Gastrocnemius medialis (tissue), 4 donors: ENCODE measurements around the gene MYO16.

ENCODE experiments used
- POLR2A ChIP-seq, 2 donors: fragments of 450-650 bp; IDR thresholded peaks; one replicate each; pipeline ENCODE4 v1.6.1; 2017; ENCODE audit warnings: antibody characterized with exemption in 2 of 2, mild to moderate bottlenecking in 2 of 2, moderate library complexity in 2 of 2
- TF ChIP-seq, protein P1 (sequence below), 5 experiments: fragments of 450-650 bp in 3 of 5; fragments of 200-600 bp in 2 of 5; sonication (generic) in 2 of 5; IDR thresholded peaks in 4 of 5; conservative IDR thresholded peaks in 1 of 5; 1 replicate in 4 of 5; 2 replicates in 1 of 5; pipeline ENCODE4 v1.5.1; 2016 to 2019; ENCODE audit warnings: antibody characterized with exemption in 5 of 5, mild to moderate bottlenecking in 3 of 5, moderate library complexity in 3 of 5

DNA sequence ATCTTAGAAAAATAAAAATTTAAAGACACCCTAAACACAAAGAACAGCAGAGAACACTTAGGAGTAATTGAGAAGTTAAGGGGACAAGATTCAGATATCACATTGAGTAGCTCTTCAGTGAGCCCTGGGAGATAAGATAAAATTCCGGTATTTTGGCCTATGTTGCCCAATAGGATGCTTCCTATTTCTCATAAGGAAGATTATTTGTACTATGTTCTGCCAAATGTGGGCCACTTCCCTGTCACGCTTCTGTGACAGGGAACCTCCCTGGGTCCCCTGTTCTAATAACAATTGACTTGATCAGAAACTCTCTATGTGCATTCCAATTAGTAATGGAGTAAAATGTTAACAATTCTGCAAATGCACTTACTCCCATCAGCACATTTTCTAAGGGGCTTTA is 310.7 kb downstream of the MYO16 start:
- no peak for TF ChIP-seq POLR2A (IDR thresholded peaks at IDR 0.05)
- TF ChIP-seq, protein P1, sequence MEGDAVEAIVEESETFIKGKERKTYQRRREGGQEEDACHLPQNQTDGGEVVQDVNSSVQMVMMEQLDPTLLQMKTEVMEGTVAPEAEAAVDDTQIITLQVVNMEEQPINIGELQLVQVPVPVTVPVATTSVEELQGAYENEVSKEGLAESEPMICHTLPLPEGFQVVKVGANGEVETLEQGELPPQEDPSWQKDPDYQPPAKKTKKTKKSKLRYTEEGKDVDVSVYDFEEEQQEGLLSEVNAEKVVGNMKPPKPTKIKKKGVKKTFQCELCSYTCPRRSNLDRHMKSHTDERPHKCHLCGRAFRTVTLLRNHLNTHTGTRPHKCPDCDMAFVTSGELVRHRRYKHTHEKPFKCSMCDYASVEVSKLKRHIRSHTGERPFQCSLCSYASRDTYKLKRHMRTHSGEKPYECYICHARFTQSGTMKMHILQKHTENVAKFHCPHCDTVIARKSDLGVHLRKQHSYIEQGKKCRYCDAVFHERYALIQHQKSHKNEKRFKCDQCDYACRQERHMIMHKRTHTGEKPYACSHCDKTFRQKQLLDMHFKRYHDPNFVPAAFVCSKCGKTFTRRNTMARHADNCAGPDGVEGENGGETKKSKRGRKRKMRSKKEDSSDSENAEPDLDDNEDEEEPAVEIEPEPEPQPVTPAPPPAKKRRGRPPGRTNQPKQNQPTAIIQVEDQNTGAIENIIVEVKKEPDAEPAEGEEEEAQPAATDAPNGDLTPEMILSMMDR (IDR thresholded peaks at IDR 0.05 in 4 of 5, conservative IDR thresholded peaks at IDR 0.05 in 1 of 5) = no peak
